Fibroblast of pulmonary artery (primary cell): ENCODE results near the gene ZFY.
"Not testable (repeated sequence)": the region's sequence is repeated elsewhere in the genome, so short reads cannot be mapped to it uniquely, and the experiment has no call there.

Source experiments
- DNase-seq: peaks from one replicate; pipeline ENCODE4 v3.0.0-alpha.2; 2010; ENCODE audit warnings: low read depth
- H3K4me3 ChIP-seq: replicated peaks from 2 replicates; pipeline ENCODE4 v1.5.1; 2011; ENCODE audit warnings: low read depth, mild to moderate bottlenecking, control low read depth, low read length, moderate library complexity
- TF ChIP-seq, protein P1 (sequence below): IDR thresholded peaks from 2 replicates; pipeline ENCODE4 v1.5.1; 2011; ENCODE audit warnings: mild to moderate bottlenecking, control low read depth, low read length, inconsistent platforms; ENCODE audit errors: missing control alignments

ZFY gene

DNA sequence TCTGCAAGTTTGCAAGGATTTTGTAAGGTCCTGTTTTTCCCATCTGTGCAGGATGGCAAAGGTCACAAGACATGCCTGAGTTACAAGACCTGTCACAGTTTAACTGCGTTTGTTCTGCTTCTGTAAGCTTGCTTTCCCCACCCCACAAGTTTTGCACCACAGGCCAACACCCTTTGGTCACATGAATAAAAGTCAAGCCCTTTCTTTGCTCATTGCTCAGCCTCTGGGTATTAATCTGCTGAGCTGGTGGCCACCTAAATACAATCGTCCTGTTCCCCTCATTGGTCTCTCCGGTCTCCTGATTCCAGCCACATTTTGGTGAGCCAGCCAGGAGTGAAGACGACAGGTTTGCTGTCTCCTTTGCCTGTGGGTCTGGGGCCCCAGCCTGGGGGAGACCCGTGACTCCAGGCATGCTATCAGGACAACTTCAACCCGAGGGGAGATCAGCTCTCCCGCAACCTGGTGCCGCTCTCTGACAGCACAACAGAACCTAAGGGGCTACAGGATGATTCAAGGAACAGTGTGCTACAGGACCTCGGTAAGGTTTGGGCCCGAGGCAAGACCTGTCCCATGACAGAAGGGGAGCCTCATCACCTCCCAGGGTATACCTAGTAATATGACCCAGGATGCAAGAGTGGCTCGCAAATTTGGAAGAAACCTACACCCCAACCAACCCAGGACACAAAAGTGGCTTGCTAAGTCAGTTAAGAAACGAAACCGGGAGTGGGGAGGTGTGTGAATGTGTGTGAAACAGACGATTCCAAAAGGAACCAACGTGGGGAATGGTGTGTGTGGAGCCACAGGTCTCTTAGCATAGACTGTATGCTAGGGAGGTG, 67.7 kb downstream of the ZFY start:
- TF ChIP-seq, protein P1, sequence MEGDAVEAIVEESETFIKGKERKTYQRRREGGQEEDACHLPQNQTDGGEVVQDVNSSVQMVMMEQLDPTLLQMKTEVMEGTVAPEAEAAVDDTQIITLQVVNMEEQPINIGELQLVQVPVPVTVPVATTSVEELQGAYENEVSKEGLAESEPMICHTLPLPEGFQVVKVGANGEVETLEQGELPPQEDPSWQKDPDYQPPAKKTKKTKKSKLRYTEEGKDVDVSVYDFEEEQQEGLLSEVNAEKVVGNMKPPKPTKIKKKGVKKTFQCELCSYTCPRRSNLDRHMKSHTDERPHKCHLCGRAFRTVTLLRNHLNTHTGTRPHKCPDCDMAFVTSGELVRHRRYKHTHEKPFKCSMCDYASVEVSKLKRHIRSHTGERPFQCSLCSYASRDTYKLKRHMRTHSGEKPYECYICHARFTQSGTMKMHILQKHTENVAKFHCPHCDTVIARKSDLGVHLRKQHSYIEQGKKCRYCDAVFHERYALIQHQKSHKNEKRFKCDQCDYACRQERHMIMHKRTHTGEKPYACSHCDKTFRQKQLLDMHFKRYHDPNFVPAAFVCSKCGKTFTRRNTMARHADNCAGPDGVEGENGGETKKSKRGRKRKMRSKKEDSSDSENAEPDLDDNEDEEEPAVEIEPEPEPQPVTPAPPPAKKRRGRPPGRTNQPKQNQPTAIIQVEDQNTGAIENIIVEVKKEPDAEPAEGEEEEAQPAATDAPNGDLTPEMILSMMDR, result no peak
- no peak for DNase-seq
- peak overlapping the region; percentile 51 for H3K4me3 ChIP-seq

DNA sequence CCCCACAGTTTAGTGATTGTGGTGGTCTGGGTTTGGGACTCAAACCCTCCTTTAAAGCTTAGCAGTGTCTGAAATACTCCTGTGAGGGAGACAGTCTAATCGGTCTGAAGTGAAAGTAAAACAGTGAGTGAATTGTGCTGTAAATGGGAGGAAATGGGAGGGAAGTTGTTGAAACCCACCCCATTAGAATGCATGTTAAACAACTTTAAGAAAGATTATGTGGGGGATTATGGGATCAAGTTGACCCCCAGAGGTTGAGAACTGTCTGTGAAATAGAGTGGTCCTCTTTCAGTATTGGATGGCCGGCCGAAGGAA, 68.3 kb downstream of the ZFY start:
- DNase-seq, result peak; percentile 3
- peak overlapping the region; percentile 51 for H3K4me3 ChIP-seq
- TF ChIP-seq, protein P1, result no peak

DNA sequence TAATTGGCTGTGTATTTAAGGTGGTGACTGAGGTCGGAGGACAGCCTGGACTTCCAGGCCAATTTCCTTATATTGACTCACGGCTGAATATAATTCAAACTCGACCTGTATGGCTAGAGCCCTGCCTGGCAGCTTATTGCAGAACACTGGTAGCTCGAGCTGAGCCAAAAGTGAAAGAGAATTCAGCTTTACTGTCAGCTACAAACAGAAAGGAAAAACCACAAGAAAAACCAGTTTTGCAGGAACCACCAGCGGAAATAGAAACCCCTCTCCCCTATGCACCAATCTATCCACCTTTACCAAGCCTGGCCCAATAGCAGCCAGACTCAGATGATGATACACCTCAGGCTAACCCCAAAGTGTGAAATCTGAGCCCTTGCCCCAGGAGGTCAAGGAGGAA, 68.7 kb downstream of the ZFY start:
- TF ChIP-seq, protein P1, result no peak
- peak overlapping the region; percentile 51 for H3K4me3 ChIP-seq
- peak; percentile 17 for DNase-seq

DNA sequence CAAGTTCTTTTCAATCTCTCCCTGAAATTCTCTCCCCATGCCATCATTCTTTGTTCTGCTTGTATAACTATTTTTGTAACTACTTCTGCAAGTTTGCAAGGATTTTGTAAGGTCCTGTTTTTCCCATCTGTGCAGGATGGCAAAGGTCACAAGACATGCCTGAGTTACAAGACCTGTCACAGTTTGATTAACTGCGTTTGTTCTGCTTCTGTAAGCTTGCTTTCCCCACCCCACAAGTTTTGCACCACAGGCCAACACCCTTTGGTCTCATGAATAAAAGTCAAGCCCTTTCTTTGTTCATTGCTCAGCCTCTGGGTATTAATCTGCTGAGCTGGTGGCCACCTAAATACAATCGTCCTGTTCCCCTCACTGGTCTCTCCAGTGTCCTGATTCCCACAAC, 70.8 kb downstream of the ZFY start:
- not testable (repeated sequence) for DNase-seq, H3K4me3 ChIP-seq

DNA sequence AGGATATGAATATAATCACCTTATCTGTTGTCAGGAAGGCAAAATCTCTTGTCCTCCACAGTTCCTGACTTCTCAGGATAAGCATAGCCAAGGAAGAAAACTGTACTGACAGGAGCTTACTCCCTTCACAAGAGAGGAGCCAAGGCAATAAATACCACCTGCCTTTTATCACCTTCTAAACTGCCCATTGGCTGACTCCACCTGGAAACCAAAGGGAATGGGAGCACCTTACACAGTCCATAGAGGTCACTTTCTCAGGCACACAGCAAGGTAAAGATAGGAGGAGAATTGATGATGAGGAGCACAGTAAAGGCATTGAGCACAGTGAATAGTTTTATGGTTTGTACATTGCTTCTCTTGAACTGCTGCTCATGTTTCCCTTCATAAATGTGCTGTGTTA, 72.8 kb downstream of the ZFY start:
- no peak for DNase-seq
- H3K4me3 ChIP-seq, result no peak overlapping the region
- TF ChIP-seq, protein P1, result no peak

DNA sequence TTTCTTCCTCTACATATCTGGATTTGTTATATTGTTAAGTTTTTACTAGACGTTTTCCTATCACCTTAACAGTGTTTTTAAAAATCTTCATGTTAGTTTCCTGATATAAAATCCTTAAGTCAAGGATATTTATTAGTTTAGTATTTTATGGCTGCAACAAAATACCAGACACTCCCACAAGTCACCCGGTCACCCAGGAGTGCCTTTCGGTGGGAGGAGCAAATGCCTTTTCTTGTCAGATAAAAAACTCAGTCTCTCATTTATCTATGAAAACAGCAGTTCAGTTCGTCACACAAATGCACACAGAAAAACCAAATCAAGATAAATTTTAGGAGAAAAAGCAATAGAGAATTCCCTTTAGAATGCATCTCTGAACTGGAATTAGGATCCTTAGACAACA, 77.0 kb downstream of the ZFY start:
- no peak overlapping the region for H3K4me3 ChIP-seq
- TF ChIP-seq, protein P1, result no peak
- no peak for DNase-seq

DNA sequence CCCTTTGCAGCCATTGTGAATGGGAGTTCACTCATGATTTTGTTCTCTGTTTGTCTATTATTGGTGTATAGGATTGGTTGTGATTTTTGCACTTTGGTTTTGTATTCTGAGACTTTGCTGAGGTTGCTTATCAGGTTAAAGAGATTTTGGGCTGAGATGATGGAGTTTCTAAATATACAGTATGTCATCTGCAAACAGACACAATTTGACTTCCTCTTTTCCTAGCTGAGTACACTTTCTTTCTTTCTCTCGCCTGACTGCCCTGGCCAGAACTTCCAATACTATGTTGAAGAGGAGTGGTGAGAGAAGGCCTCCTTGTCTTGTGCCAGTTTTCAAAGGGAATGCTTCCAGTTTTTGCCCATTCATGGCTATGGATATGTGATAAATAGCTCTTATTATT, 81.4 kb downstream of the ZFY start:
- TF ChIP-seq, protein P1, result no peak
- DNase-seq, result no peak
- no peak overlapping the region for H3K4me3 ChIP-seq
